HG03460 (cell line): ENCODE results near the gene OAS1.
A peak's percentile ranks its signal among the peaks of the same experiment; 100 is the strongest.
"Not testable (repeated sequence)": the region's sequence is repeated elsewhere in the genome, so short reads cannot be mapped to it uniquely, and the experiment has no call there.

Experiments used
- ATAC-seq: cut with Tn5 transposase; IDR thresholded peaks from one replicate; pipeline ENCODE4 v1.9.1; 2021; ENCODE audit not compliant: unreplicated experiment

The OAS1 gene

DNA sequence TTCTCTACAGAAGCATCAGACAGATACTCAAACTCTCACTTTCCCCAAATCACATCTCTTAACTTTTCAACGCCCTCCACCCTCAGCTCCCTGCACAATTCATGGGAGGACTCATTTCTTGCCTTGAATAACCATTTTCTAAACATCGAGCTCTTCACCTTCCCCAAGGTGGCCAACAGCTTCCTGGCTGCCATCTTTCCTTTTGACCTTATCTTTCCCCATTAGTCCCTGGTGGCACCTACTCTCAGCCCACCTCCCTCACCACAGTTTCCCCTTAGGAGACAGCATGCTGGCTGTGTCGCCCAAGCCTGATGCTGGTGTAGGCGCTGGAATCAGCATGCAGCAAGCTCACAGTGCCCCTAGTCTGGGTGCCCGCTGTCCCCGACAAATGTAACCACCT is 8.4 kb upstream of the OAS1 start:
- no peak for ATAC-seq

DNA sequence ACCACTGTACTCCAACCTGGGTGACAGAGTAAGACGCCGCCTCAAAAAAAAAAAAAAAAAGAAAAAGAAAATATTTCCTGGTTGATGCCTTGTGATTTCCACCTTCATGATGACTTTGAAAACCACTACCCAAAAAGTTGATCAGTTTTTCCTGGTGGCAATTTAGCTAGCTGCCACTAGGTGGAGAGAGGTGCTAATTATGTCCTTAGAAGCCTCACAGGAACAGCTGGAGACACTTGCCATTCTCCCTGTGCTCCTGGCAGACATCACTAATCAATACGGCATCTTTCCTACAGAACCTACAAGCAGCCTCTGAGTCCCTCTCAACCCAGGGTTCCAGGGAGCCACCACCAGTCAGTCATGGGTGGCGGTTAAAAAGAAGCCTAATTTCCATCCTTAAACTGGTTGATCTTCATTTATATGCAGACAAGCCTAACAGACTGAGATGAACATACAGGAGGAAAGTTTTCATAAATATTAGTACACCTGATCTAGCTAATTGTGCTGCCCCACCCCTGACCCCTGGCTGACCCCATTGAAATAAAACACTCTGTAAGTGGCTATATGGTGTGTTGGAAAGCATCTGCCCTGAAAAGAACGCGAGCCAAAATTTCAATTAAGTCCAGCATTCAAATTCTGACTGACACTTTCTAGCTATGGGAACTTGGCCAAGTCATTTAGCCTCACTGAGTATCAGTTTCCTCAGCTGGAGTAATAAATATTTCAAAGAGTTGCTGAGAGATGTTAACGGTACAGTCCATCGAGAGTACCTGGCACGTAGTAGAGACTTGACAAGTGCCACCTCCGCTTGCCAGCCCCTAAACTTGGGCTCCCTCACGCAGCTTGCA is 6.2 kb upstream of the OAS1 start:
- ATAC-seq = no peak

DNA sequence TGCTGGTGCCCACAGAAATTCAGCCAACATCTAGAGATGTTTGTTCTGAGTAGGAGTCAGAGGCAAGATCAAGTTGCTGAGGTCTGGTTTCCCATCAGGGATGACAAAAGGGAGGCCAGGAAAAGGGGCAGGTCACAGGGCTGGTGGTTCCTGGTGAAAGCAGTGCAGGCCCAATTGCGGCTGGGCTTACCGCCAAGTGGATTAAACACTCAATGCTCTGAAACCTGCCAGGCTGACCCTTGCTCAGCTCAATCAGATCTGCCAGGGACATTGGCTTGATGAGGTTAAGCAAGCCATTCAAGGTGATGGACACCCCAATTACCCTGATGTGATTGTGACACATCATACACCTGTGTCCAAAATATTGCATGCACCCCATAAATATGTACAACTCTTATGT is 5.5 kb upstream of the OAS1 start:
- no peak for ATAC-seq

DNA sequence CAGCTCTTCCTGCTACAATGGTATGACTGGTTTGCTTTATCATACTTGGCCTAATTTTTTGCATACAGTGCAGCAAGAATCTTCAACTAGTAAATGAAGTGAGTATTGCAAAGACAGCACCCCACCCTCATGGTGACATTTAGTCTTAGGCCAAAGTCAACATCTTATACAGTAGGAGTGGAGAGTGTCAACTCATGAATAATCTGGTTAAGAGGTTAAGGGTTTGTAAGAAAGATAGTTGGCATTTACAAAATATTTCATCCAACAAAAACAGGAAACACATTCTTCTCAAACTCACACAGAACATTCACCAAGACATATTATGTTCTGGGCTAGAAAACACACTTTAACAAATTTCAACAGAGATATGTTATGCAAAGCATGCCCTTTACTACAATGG is 2.2 kb upstream of the OAS1 start:
- no peak for ATAC-seq

DNA sequence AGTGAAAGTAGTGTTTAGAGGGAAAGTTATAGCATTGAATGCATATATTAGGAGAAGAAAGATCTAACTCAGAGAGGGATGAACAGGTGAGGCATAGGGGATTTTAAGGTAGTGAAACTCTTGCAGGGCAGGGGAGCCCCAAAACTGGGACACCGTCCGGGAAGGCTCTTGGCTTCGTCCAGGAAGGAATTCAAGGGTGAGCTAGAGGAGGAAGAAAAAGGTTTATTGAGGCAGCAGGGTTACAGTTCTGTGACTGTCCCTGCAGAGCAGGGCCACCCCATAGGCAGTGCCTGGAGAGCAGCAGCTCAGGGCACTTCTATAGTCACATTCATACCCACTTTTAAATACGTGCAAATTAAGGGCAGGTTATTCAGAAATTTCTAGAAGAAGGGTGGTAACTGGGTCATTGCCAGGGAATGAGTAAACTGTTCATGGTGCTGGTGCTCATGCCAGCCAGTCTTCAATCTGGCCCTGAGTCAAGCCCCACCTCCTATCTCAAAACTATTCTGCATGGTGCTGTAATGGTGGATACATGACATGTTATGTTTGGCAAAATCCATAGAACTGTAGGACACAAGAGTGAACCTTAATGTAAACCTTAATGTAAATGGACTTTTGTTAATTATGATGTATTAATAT is 1.2 kb upstream of the OAS1 start:
- no peak for ATAC-seq

DNA sequence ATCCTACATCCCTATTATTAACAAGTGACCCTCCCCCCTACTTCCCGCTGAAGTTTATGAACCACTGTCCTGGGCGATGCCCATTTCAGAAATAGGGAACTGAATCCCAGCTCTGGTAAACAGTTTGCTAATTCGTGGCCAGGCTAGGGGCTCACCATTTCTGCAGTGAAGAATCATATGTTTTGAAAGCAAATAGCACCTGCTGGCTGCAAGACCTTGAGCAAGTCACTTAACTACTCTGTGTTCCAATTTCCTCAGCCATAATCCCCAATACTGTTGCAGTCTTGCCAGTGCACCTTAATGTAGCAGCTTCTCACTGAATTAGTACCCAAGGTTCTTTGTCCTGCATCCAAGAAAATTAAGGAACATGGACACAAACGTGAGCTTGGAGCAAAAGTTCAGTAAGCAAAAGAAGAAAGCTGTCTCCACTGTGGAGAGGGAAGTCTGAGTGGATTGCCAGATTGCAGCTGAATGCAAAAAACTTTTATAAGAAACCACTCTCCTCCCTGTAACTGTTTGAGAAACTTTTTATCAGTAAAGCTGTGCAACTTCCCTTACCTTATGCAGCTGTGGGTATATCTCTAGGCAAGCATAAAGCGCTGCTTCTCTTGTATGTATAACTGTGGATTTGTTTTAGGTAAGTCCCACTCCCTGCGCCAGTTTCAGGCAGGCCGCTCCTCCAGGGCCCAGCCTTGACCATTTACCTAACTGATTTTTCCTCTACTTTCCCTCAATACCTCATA is 824 bp downstream of the OAS1 start:
- ATAC-seq = peak; percentile 56

DNA sequence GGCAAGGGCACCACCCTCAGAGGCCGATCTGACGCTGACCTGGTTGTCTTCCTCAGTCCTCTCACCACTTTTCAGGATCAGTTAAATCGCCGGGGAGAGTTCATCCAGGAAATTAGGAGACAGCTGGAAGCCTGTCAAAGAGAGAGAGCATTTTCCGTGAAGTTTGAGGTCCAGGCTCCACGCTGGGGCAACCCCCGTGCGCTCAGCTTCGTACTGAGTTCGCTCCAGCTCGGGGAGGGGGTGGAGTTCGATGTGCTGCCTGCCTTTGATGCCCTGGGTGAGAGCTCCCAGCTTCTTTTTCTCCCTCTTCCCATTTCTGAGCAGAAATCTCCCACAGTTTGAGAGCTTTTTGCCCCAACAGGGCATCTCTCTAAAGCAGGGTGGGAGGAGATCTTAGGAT is 1.8 kb downstream of the OAS1 start:
- ATAC-seq = no peak

DNA sequence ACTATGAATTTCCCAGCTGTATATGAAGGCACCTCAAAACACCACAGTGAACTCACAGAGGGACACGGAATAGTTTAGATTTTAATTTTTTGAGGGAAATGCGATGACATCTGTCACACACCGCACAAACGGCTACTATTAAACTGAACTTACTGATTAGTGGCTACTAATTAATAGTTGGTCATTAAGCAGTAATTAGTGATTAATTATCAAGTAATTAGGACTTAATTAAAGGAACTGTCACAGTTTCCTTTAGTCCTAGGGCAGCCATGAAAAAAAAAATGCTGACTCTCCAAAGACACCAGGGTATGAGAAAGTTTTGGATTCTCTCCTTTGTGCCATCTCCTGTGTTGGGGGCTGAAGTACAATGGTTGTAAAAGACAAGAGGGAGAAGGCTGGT is 2.9 kb downstream of the OAS1 start:
- no peak for ATAC-seq

DNA sequence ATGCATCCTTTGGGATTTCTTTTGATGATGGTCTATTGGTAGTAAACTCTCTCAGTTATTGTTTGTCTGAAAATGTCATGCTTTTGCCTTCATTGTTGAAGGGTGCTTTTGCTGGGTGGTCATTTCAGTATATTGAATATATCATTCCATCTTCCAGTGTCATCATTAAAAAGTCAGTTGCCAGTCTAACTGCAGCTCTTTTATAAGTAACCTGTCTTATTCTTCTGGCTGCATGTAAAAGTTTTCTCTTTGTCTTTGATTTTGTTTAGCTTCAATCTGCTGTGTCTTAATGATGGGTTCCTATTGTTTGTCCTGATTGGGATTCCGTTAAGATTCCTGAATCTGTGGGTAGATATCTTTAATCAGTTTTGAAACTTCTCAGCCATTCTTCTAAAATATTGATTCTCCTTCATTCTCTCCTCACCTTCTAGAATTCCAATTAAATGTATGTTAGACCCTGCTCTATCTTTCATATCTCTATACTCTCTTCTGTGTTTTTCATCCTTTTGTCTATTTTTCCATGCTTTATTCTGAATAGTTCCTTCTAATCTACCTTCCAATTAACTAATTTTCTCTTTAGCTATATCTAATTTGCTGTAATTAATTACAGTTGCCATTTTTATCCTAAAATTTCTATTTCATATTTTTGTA is 6.4 kb downstream of the OAS1 start:
- ATAC-seq = no peak

DNA sequence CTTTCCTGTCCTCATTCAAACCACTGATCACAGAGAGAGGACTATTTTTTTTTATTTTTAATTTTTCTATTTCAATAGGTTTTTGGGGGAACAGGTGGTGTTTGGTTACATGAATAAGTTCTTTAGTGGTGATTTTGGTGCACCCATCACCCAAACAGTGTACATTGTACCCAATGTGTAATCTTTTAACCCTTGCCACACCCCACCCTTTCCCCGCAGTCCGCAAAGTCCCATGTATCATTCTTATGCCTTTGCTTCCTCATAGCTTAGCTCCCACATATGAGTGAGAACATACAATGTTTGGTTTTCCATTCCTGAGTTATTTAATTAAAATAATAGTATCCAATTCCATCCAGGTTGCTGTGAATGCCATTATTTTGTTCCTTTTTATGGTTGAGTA is 7.1 kb downstream of the OAS1 start:
- not testable (repeated sequence) for ATAC-seq

DNA sequence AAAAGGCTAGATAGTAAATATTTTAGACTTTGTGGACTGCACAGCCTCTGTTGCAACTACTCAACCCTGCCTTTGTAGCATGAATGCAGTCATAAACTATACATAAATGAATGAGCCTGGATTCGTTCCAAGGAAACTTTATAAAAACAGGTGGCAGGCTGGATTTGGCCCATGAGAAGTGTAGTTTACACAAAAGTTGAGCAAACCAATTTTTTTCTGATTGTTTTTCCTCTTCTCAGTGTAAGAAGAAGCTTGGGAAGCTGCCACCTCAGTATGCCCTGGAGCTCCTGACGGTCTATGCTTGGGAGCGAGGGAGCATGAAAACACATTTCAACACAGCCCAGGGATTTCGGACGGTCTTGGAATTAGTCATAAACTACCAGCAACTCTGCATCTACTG is 9.5 kb downstream of the OAS1 start:
- ATAC-seq = no peak

DNA sequence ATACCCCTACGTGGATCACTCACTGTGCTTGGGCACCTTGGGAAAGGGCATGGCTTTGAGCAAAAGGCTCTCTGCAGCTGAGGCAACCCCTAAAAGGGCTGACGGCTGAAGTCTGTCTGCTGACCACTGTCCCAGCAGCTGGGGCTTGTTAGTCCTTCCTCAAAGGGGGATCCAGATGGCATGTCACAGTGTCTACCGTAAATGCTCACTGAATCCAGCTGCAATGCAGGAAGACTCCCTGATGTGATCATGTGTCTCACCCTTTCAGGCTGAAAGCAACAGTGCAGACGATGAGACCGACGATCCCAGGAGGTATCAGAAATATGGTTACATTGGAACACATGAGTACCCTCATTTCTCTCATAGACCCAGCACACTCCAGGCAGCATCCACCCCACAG is 12.4 kb downstream of the OAS1 start:
- no peak for ATAC-seq

DNA sequence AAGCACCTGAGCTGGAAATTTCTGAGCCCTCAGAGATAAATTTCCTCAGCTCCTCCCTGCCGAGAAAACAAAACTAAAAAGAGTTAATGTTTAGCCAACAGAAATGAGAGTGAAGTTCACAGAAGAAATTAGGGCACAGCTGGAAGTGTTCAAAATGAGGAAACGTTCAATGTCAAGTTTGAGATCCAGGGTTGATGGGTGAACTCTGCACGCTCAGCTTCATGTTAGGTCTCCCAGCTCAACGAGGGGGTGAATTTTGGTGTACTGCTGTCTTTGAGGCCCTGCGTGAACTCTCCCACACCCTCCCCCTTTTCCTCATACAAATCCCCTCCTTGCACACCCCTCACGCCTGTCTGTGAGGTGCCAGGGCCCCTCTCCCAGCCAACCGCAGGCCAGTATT is 18.2 kb downstream of the OAS1 start:
- ATAC-seq = peak; percentile 89

DNA sequence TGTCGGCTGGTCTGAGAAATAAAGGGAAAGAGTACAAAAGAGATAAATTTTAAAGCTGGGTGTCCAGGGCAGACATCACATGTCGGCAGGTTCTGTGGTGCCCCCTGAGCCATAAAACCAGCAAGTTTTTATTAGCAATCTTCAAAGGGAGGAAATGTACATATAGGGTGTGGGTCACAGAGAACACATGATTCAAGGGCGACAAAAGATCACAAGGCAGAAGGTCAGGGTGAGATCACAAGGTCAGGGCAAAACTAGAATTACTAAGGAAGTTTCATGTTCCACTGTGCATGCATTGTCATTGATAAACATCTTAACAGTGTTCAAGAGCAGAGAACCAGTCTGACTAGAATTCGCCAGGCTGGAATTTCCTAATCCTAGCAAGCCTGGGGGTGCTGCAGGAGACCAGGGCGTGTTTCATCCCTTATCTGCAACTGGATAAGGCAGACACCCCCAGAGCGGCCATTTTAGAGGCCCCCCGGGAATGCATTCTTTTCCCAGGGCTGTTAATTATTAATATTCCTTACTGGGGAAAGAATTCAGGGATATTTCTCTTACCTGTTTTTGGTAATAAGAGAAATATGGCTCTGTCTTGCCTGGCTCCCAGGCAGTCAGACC is 19.8 kb downstream of the OAS1 start:
- not testable (repeated sequence) for ATAC-seq

DNA sequence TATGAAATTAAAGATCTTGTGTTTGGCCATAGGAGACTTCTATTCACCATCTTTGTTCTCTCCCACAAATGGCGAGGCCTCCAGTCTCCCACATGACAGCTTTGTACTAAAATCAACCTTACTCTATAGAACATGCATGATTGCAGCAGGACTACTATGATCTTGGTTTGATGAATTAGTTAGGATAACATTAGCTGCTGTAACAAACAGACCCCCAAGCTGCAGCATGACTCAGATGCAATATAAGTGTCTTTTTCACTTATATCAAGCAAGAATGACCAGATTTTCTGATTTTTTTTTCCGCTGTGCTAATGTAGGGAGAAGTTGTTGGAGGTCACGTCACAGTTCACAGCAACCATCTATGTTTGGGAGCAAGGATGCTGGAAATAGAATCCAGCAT is 20.7 kb downstream of the OAS1 start:
- ATAC-seq = no peak

DNA sequence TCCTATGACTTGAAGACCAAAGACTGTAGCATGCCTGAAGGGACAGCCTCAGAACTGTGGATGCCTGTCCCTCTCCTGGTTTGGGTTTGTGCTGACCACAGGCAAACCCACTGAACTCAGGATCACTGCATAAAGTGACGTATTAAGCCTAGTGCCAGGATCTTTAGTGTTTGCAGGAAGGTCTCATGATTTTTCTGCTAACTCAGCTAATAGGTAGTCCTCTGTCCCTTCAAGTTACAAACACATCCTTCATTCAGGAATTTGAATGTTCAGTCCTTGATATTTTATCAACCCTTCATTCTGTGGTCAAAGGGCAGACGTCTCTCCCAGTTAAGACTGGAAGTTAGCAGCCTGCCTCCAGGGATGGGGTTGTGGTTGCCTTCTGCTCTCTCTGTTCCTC is 21.2 kb downstream of the OAS1 start:
- no peak for ATAC-seq

DNA sequence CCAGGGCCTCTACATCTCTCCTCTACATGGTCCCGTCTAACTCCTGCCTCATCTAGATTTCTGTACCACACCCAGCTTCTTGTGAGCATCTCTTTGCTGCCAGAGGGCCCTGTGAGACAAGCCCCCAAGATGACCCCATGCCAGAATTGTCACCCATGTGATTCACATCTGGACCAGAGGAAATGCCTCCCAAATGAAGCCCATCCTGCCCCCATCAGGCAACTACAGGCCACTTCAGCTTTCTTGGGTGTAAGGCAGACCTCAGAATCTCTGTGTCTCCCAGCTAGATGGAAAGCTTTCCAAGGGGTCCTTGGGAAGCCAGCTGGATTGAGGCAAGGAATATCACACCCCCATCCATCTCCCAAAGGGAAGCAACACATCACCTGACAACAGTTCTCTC is 22.2 kb downstream of the OAS1 start:
- no peak for ATAC-seq

DNA sequence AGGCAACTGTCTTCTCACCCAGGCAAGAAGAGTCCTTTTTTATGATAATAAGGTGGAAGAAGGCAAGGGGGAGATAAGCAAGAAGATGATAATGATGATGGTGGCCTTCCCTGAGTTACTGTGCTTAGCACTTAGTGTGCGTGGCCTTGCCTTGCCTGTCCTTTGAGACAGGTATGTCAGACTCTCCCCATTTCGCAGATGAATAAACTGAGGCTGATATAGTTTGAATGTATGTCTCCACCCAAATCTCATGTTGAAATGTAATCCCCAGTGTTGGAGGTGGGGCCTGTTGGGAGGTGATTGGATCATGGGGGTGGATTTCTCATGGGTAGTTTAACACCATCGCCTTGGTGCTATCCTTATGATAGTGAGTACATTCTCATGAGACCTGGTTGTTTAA is 23.0 kb downstream of the OAS1 start:
- no peak for ATAC-seq

DNA sequence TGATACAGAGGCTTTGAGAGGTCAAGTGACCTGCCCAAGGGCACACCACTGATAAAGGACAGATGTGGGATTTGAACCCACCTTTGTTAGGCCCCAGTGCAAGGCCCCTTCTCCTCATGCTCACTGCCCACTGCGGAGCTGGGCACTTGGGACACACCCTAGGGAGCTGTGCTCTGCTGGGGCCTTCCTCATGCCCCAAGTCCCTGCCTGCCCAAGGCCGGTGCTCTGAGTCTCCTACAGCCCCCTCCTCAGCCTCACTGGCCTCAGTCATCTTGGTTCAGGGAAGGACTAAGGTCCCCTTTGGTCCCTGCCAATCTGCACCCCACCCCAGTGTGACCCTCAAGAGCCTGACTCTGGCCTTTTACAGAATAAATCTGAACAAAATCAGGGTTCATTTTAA is 23.6 kb downstream of the OAS1 start:
- ATAC-seq = no peak

DNA sequence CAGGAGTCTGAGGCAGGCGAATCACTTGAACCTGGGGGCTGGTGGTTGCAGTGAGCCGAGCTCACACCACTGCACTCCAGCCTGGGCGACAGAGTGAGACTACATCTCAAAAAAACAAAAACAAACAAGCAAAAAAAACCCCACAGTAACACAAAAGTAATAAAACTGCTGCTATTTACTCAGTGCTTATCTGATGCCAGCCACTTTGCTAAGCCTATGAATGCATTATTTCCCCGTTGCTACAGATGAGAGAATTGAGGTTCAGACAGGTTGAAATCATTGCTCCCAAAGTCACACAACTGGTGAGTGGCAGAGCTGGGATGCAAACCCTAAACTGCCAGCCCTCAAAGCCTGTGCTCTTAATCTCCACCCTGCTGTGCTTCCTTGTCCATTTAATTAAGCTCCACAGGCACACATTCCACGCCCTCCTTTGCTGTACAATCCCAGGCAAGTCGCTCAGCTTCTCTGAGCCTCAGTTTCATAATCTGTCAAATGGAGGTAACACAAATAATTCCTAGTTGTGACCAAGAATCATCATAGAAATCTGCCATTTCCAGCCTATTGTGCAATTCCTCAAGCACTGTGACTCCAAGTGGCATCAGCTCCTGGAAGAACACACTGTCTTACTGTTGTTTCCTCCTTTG is 25.8 kb downstream of the OAS1 start:
- ATAC-seq = no peak

DNA sequence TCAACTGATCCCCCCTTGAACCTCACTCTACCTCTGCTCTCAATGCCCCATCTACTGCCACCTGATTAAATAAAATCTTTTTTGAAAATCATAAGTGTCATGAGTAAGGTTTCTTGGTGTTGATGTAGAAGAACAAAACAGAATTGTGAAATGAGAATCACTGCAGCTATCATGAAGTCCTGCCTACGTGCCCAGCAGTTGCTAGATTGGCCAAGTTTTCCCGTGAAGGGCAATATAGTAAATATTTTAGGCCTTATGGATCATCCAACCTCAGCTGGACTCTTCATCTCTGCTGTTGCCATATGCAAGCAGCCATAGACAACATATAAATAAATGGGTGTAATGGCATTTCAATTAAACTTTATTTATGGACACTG is 26.4 kb downstream of the OAS1 start:
- no peak for ATAC-seq
